ENCODE results near the gene PHF1. TPM values are rescaled to one million over a fixed set of nuclear protein-coding genes. Genes with fewer than 3 reads are reported as not detected.
"Not testable (repeated sequence)": the region's sequence is repeated elsewhere in the genome, so short reads cannot be mapped to it uniquely, and the experiment has no call there.

PHF1 gene
- total RNA-seq, 1 donor = 20.9 TPM

- H3K4me3 ChIP-seq (ENCODE audit: low read depth, low read length) = peak overlapping the region; percentile 93
- no peak for TF ChIP-seq CTCF (IDR thresholded peaks at IDR 0.05; ENCODE audit: insufficient read depth, low read length)
- no peak for DNase-seq (ENCODE audit: low read depth)
Observed at GRCh38 chr6:33392979-33393378, 17.8 kb upstream of the PHF1 start.

GRCh38 chr6:33397541-33397940 lies 13.3 kb upstream of the PHF1 start:
- H3K4me3 ChIP-seq (ENCODE audit: low read depth, low read length) = no peak overlapping the region
- no peak for DNase-seq (ENCODE audit: low read depth)
- no peak for TF ChIP-seq CTCF (IDR thresholded peaks at IDR 0.05; ENCODE audit: insufficient read depth, low read length)

GRCh38 chr6:33398601-33399000 lies 12.2 kb upstream of the PHF1 start:
- DNase-seq (ENCODE audit: low read depth); H3K4me3 ChIP-seq (ENCODE audit: low read depth, low read length): not testable (repeated sequence)

- not testable (repeated sequence) for DNase-seq (ENCODE audit: low read depth); H3K4me3 ChIP-seq (ENCODE audit: low read depth, low read length)
Observed at GRCh38 chr6:33399881-33400280, 10.9 kb upstream of the PHF1 start.

GRCh38 chr6:33404884-33405283 lies 5.9 kb upstream of the PHF1 start:
- H3K4me3 ChIP-seq (ENCODE audit: low read depth, low read length) = no peak overlapping the region
- no peak for DNase-seq (ENCODE audit: low read depth)

GRCh38 chr6:33405386-33405940 lies 5.4 kb upstream of the PHF1 start:
- DNase-seq (ENCODE audit: low read depth) = no peak
- no peak overlapping the region for H3K4me3 ChIP-seq (ENCODE audit: low read depth, low read length)

More at GRCh38 chr6:33404884-33405283, 5.9 kb upstream of the PHF1 start:
- no peak for TF ChIP-seq CTCF (IDR thresholded peaks at IDR 0.05; ENCODE audit: insufficient read depth, low read length)

GRCh38 chr6:33406126-33406525 lies 4.7 kb upstream of the PHF1 start:
- H3K4me3 ChIP-seq (ENCODE audit: low read depth, low read length) = no peak overlapping the region
- TF ChIP-seq CTCF (IDR thresholded peaks at IDR 0.05; ENCODE audit: insufficient read depth, low read length) = no peak
- no peak for DNase-seq (ENCODE audit: low read depth)

More at GRCh38 chr6:33405386-33405940, 5.4 kb upstream of the PHF1 start:
- TF ChIP-seq CTCF (IDR thresholded peaks at IDR 0.05; ENCODE audit: insufficient read depth, low read length) = no peak

- DNase-seq (ENCODE audit: low read depth) = peak; percentile 79
- H3K4me3 ChIP-seq (ENCODE audit: low read depth, low read length) = no peak overlapping the region
- TF ChIP-seq CTCF (IDR thresholded peaks at IDR 0.05; ENCODE audit: insufficient read depth, low read length) = peak; percentile 30
Observed at GRCh38 chr6:33407132-33407718, 3.6 kb upstream of the PHF1 start.

Data from fibroblast of the aortic adventitia (primary cell).